Activated T-cell treated with anti-CD3 and anti-CD28 coated beads, Interleukin-2, amount 50 U/mL, for 24 hours (primary cell): Measurements from ENCODE around the gene PURA.
A peak's percentile ranks its signal among the peaks of the same experiment; 100 is the strongest.

Experiments used
- DNase-seq: peaks from one replicate; pipeline ENCODE4 v3.0.0-alpha.2; 2020
- H3K27ac Mint-ChIP-seq: 2 replicates; pipeline ENCODE4 v1.8.0; 2020; ENCODE audit warnings: mild to moderate bottlenecking, mixed read lengths
- H3K27me3 Mint-ChIP-seq: 2 replicates; pipeline ENCODE4 v1.8.0; 2020; ENCODE audit warnings: mixed read lengths
- H3K36me3 Mint-ChIP-seq: 2 replicates; pipeline ENCODE4 v1.8.0; 2020; ENCODE audit warnings: low read depth, mixed read lengths
- H3K4me1 Mint-ChIP-seq: 2 replicates; pipeline ENCODE4 v1.8.0; 2020; ENCODE audit warnings: low read depth, mixed read lengths
- H3K4me3 Mint-ChIP-seq: 2 replicates; pipeline ENCODE4 v1.8.0; 2020; ENCODE audit warnings: mild to moderate bottlenecking, moderate library complexity, mixed read lengths
- H3K9me3 Mint-ChIP-seq: 2 replicates; pipeline ENCODE4 v1.8.0; 2020; ENCODE audit warnings: mixed read lengths

PURA gene

DNA sequence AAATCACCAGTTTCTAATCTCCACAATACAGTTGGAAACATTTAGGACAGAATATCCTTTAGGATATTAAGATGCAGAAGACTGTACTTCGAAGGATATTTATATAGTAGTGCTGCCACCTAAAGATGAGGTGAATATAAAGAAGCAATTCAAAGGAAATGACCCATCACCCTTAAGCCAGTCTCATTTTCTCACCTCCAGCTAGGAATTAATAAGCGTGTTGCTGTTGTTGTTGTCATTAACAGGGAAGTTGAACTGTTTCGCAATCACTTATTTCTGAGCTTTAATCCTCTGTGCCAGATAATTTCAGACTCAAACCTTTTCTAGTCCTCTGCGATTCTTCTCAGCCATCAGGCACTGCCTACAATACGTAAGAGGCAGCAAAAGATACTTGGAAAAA lies 7.8 kb upstream of the PURA start:
- H3K4me3 Mint-ChIP-seq = no peak overlapping the region
- H3K4me1 Mint-ChIP-seq = peaks cover 34% of the 10 kb centered on the region
- no peaks in the 10 kb centered on the region for H3K9me3 Mint-ChIP-seq
- peak overlapping the region; percentile 96 for H3K27ac Mint-ChIP-seq
- peaks cover 4% of the 10 kb centered on the region for H3K27me3 Mint-ChIP-seq
- DNase-seq = no peak
- peaks cover 12% of the 10 kb centered on the region for H3K36me3 Mint-ChIP-seq

DNA sequence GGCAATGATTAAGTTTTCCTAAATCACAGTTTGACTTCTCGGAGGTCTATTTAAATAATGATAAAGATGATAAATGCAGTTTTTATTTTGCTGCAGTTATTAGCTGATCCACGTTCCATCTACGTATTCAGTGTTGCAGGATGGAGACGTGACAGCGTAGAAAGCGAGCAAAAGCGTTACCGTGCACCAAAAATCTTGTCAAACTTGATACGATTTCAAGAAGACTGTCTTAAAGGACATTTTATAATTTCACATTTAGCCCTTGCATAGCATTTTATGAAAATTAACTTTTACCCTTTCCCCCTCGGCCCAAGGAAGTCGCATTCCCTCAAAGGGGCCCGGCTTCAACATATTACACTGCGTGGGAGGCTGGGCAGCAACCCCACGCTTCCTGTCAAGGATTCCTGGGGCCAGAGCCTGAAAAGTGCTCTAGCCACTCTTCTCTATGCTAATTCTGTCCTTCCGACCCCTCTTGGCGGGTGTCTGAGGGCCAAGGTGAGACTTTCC lies 7.1 kb upstream of the PURA start:
- H3K27me3 Mint-ChIP-seq = peaks cover 8% of the 10 kb centered on the region

DNA sequence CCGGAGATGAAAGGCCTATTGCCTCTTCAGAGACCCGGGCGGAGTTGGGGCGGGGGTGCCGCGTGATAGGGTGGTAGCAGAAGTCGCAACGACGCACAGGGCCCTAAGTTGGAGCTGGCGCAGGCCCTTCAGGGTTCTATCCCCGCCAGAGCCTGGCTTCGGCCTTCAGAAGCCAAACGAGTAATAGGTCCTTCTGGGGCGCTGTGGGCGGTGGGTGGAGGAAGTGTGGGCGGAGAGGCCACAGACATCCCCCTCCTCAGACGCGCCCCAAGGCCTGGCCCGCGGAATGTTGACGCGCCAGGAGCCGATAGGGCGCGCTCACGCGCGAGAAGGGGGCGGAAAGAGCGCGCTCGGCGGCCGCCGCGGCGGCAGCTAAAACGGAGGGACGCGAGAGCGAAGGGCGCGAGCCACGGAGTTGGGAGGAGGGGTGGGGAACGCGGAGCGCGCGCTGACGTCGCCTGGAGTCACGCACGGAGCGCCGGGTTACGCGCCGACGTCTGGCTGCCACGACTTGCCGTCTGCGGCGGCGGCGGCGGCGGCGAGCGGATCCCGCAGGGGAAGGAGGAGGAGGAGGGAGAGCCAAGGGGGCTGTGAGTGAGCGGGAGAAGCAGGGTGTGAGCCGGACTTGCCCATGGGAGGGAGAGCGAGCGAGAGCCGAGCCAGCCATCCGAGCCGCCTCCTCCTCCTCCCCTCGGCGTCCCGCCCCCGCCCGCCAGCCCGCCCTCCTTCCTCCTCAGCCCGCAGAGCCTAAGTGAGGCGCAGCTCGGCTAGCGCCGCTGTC lies 6.4 kb upstream of the PURA start:
- Mint-ChIP-seq H3K36me3 (peaks cover 12% of the 10 kb centered on the region), H3K27me3 (peaks cover 8% of the 10 kb centered on the region), H3K9me3 (no peaks in the 10 kb centered on the region), H3K27ac (peak overlapping the region; percentile 96), H3K4me3 (peak overlapping the region; percentile 93), H3K4me1 (peaks cover 45% of the 10 kb centered on the region)
- DNase-seq = peak; percentile 96

More for the DNA sequence above, 7.1 kb upstream of the PURA start:
- Mint-ChIP-seq H3K36me3 (peaks cover 12% of the 10 kb centered on the region), H3K4me1 (peaks cover 39% of the 10 kb centered on the region), H3K4me3 (peak overlapping the region; percentile 93), H3K9me3 (no peaks in the 10 kb centered on the region), H3K27ac (peak overlapping the region; percentile 96)
- no peak for DNase-seq

DNA sequence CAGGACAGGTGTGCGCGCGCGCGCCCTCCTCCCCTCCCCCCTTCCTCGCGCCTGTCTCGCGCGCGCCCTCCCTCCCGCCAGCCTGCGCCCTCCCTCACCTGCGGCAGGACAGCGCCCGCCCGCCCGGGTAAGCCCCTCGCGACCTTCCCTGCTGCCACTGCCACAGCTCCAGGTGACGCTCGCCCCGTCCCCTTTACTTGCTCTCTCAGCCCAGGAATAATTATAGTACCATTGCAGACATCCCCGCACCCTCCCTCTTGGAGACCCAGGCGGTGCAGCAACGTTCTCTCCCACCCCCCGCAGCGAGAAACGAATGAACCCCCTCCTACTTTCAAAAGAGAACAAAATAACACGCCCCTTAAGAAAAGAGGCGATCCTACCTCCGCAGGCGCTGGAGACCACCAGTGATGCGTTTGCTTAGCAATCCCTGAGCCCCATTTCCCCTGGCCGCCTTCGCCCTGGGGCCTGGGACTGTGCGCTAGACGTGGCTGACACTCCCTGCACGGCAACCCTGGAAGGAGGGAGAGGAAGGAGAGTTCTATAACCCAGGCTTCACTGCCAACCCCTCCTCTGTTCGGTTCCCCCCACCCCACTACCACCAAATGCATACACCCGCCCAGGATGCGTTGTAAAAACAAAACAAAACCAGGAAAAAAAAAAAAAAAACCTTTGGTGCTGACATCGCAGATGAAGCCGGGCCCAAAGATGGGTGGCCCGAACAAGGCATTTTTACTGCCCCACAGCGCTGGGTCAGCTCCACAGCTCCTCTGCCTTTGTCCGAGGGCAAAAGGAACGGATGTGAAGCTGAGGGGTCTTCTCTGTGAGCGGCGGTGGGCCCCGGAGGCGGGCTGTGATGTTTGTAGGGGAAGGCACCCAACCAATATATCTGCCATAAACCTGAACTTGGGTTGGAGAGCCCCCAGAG lies 5.6 kb upstream of the PURA start:
- Mint-ChIP-seq H3K27me3 (peaks cover 8% of the 10 kb centered on the region), H3K4me1 (peaks cover 53% of the 10 kb centered on the region), H3K36me3 (peaks cover 12% of the 10 kb centered on the region), H3K4me3 (peak overlapping the region; percentile 93), H3K9me3 (no peaks in the 10 kb centered on the region), H3K27ac (peak overlapping the region; percentile 96)
- peak; percentile 43 for DNase-seq

DNA sequence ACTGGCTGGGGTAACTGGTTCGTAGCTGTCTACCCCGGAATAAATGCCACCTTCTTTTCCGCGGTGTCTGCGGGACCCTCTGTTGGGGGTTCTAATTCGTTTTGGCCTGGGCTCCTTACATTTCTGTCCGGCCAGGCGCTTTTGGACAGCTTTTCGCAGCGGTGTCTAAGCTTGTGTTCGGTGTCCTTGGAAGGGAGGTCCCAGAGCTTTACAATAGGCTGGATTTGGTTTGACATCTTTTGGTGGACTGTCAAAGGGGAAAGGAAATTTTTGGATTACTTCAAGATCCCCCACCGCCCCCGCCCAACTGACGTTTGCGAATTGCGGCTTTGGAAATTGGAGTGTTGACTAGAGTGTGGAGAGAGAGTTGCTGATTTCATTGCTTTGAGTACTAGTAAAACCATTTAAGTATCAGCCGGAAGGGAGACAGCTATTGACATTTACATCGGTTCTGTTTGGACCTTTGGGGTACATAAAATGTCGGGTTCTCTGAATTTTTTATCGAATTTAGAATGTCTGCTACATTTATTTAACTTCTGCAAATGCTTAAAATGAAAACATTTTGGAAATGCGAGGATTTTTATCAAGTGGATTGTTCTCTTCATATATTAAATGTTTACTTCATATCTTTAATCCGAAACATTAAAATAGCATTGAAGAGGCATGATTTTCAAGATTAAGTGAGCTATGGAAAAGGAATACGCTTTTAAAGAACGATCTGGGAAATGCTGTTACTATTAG lies 4.7 kb upstream of the PURA start:
- Mint-ChIP-seq H3K4me3 (peak overlapping the region; percentile 93), H3K27me3 (peaks cover 8% of the 10 kb centered on the region), H3K9me3 (no peaks in the 10 kb centered on the region), H3K4me1 (peaks cover 56% of the 10 kb centered on the region), H3K27ac (peak overlapping the region; percentile 96), H3K36me3 (peaks cover 12% of the 10 kb centered on the region)
- no peak for DNase-seq

DNA sequence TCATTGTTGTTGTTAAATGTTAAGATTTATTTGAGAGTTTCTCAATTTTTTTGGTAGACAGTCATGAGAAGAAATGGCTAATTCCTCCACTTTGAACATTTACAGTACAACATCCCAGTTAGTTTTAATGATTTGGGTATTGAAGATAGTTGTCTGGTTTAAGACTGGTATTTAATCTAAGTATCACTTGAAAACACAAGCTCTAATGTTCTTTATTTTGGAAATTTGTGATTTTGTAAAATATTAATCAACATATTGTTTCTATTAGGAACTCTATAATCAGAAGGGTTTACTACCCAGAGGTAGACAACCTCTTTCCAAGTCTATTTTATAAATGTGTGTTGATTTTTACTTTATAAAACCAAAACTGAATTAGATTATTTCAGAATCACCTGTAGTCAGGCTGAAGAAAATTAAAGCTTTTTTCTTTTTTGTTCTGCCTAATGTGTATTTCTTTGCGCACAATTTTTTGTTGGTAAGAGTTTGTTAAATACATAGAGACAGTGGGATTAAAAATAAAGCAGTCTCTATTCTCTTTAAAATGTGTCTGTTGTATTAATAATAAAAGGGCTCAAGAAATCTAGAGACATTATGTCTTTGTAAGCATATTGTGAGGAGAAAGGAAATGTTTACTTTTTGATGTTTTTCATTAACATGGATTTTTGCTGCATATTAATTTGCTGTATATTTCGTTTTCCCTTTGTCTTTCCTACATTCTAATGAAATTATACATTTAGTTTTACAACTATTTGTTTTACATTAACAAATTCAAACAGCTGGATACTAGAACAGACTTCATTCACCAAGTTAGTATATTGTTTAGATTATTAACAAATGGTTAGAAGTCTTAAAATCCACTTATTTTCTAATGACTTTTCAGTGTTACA lies 3.9 kb upstream of the PURA start:
- peaks cover 19% of the 10 kb centered on the region for H3K36me3 Mint-ChIP-seq
- H3K27me3 Mint-ChIP-seq = peaks cover 8% of the 10 kb centered on the region
- H3K27ac Mint-ChIP-seq = no peak overlapping the region
- peak overlapping the region; percentile 93 for H3K4me3 Mint-ChIP-seq
- no peak for DNase-seq
- no peaks in the 10 kb centered on the region for H3K9me3 Mint-ChIP-seq
- H3K4me1 Mint-ChIP-seq = peaks cover 58% of the 10 kb centered on the region

DNA sequence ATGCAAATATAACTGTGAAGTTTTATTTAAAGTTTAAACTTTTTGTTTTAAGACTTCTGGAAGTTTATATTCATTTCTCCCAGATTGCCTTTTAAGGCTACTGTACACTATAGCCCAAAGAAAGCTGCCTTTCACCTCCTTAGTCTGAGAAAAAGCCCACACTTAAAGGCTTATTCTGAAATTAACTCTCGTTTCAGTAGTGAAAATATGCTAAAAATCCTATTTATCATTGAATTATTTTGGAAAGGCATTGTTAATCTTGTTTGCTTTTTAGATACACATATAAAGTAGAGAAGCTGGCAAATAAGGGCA lies 3.3 kb upstream of the PURA start:
- H3K9me3 Mint-ChIP-seq = no peaks in the 10 kb centered on the region
- H3K36me3 Mint-ChIP-seq = peaks cover 22% of the 10 kb centered on the region
- H3K27ac Mint-ChIP-seq = no peak overlapping the region
- H3K4me3 Mint-ChIP-seq = no peak overlapping the region
- H3K4me1 Mint-ChIP-seq = peaks cover 62% of the 10 kb centered on the region
- DNase-seq = no peak
- H3K27me3 Mint-ChIP-seq = peaks cover 8% of the 10 kb centered on the region

DNA sequence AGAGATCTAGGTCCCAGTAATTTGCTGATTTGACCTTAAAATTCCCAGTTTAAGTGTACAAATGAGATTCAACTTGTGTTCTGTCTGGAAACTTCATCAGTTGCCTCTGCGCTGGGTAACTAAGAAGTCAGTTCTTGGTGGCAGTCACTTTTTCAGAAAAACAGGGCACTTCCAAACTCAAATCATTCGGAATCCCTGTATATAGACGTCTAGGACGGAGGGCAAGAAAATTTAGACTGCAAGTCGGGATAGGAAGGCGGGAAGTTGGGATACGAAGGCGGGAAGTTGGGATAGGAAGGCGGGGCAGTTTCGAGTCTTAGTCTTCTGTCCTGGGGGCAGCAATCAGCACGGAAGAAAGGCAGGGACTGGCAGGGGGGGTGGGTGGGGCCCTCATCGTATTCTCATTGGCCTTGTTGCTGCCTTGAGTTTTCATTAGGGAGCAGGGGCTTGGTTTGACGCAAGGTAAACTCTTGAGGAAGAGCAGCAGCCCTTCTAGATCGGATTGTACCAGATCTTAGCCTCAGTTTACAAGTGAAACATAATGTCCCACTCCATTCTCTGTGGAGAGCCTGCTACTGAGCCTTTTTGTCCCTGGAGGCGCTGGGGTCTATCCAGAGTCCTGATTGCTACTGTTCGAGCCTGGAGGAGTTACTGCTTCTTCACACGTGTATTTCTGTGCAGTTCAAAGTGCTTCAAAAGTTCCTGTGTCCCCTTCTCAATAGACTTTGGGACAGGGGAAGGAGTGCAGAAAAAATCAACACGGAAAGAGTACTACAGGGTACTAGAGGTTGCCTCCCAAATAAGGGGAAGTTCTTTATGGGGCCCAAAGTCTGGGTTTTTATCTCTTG lies 2.7 kb upstream of the PURA start:
- H3K9me3 Mint-ChIP-seq = no peaks in the 10 kb centered on the region
- peaks cover 26% of the 10 kb centered on the region for H3K36me3 Mint-ChIP-seq

DNA sequence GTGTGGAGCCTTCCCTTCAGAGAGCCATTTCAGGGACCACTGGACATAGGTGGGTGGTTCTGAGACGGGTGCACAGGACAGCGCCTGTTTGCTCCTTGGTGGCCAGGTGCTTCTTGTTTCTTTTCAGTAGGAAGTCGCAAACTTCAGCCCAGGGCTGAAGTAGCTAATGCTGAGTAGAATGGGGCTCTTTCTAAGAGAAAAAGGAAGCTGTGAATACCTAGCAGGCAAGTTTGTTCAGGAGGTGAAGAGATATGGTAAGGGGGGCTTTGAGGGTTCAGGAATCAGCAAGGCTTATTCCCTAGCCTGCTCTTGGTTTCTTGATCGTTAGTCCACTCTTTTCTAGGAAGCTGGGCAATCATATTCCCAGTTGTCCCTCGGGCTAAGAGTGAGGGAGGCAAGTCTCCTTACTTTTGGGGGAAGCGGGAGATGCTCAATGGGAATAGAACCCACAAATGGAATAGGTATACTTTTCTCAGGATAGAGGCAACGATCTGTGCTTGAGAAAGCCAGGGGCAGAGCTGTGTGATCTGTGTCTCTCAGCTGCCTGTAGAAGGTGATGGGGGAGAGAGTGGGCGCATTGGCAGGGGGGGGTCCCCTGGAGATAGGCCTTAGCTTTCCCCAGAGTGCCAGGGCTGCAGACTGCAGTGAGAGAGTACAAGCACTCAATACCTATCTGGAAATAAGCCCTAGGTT lies 1.9 kb upstream of the PURA start:
- peaks cover 26% of the 10 kb centered on the region for H3K36me3 Mint-ChIP-seq
- H3K4me3 Mint-ChIP-seq = peak overlapping the region; percentile 85
- H3K27ac Mint-ChIP-seq = no peak overlapping the region
- H3K27me3 Mint-ChIP-seq = peaks cover 8% of the 10 kb centered on the region
- no peaks in the 10 kb centered on the region for H3K9me3 Mint-ChIP-seq
- DNase-seq = no peak
- peaks cover 64% of the 10 kb centered on the region for H3K4me1 Mint-ChIP-seq

More for the DNA sequence above, 2.7 kb upstream of the PURA start:
- Mint-ChIP-seq H3K4me3 (no peak overlapping the region), H3K4me1 (peaks cover 65% of the 10 kb centered on the region), H3K27ac (no peak overlapping the region), H3K27me3 (peaks cover 8% of the 10 kb centered on the region)
- no peak for DNase-seq

DNA sequence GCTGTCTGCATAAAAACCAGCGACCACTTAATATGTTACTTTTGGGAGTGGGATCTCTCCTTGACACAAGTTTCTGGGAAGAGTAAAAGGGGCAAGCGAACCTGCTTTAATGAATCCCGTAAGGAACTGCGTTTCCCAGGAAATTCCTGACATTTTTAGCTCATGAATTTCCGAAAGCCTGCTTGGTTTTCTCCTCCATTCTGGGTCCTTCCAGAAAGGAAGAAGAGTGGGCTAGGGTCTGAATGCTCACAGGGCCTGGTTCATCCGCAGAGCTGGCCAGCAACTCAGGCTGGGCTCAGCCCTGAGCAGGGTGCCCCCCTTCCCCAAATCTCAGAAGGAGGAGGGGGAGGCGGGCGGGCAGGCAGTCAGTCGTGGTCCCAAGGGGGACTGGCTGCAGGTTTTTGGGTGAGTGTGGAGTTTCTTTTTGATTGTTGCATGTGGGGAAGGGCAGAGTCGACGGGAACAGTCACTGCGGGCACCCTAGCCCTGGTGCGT lies 1.2 kb upstream of the PURA start:
- peaks cover 8% of the 10 kb centered on the region for H3K27me3 Mint-ChIP-seq
- H3K27ac Mint-ChIP-seq = peak overlapping the region; percentile 70
- H3K9me3 Mint-ChIP-seq = no peaks in the 10 kb centered on the region
- H3K4me3 Mint-ChIP-seq = peak overlapping the region; percentile 85
- peaks cover 67% of the 10 kb centered on the region for H3K4me1 Mint-ChIP-seq
- DNase-seq = no peak
- H3K36me3 Mint-ChIP-seq = peaks cover 25% of the 10 kb centered on the region

DNA sequence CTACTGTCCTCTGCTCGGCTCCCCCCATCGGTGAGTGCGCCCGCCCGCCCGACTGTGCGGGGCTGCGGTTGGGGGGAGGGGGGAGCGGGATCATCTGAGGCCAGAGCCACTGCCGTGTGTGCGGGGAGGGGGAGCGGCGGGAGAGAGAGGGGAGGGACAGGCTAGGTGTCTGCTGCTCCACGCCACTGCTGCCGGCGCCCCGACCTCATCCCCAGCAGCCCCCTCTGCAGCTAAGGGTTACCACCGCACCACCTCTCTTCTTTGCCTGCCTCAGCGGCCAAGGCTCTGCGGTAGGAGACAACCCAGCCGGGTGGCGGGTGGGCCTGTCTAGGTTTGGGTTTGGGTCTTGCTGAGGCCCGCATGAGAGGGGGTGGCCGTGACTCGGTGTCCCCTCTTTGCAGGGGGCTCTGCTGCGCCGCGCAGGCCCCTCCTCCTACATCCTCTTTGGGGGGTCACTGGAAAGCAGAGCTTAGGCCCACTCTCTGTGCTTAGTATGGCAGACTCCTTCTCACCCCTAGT lies 670 bp upstream of the PURA start:
- H3K4me1 Mint-ChIP-seq = peaks cover 72% of the 10 kb centered on the region
- DNase-seq = no peak
- H3K9me3 Mint-ChIP-seq = no peaks in the 10 kb centered on the region
- H3K27me3 Mint-ChIP-seq = peaks cover 8% of the 10 kb centered on the region
- H3K36me3 Mint-ChIP-seq = peaks cover 22% of the 10 kb centered on the region
- H3K4me3 Mint-ChIP-seq = peak overlapping the region; percentile 85
- H3K27ac Mint-ChIP-seq = peak overlapping the region; percentile 83
